ENCODE measurements around the gene ZBTB20. TPM values are rescaled to one million over a fixed set of nuclear protein-coding genes. Genes with fewer than 3 reads are reported as not detected.
A peak's percentile ranks its signal among the peaks of the same experiment; 100 is the strongest.

The ZBTB20 gene
- total RNA-seq, 1 experiment from 2014 or later: 1.6 TPM

DNA sequence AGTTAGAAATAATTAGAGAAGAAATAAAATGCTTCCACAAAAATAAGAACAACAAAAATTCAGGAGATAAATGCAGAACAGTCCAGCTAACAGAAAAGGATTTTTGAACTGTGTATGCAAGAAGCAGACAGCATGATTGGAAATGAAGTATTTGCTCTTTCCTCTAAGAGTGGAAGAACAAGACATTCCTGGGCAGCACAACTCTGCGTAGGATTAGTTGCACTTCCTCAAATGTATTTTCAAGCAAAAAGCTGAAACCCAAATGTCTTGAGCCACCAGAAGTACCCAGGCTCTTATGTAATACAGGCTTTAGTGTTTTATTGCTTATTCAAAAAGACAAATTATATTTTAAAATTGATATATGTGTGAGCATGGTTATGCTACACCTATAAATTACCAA is 127.2 kb downstream of the ZBTB20 start:
- Histone ChIP-seq H3K4me1 (ENCODE audit: low read length) (no peaks in the 10 kb centered on the region), H3K27me3 (ENCODE audit: low read length) (no peaks in the 10 kb centered on the region), H3K9me2 (replicated peaks; ENCODE audit: insufficient read depth, low read length) (no peaks in the 10 kb centered on the region), H3K9ac (ENCODE audit: low read length) (no peak overlapping the region), H2AFZ (ENCODE audit: low read length) (no peak overlapping the region), H4K20me1 (ENCODE audit: insufficient read depth, low read depth, low read length) (no peaks in the 10 kb centered on the region), H3K4me2 (ENCODE audit: low read depth, low read length, poor library complexity, severe bottlenecking) (no peak overlapping the region), H3K4me3 (ENCODE audit: low read length) (no peak overlapping the region), H3K9me3 (ENCODE audit: low read length) (no peaks in the 10 kb centered on the region), H3K79me2 (ENCODE audit: low read length) (no peaks in the 10 kb centered on the region), H3K27ac (ENCODE audit: low read length) (no peak overlapping the region), H3K36me3 (ENCODE audit: insufficient read depth, low read length) (no peaks in the 10 kb centered on the region)
- peak; percentile 42 for DNase-seq

DNA sequence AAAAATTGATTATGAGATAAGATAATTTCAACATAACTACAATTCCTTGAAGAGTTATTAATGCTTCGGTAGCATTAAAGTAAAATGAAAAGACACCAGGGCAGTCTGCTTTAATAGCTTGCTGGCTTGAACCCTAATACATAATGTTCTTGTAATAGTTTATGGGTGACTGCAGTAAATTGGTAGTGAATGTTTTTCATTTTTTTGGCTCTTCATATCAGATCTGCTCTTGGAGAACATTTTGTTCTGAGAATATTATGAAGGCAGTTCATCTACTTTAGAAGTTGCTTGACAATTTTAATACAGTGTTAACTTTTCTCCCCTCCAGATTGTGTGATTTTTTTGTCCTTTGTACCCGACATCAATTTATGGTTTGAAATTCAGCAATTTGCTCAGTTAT is 128.4 kb downstream of the ZBTB20 start:
- Histone ChIP-seq H3K9ac (ENCODE audit: low read length) (no peak overlapping the region), H3K27me3 (ENCODE audit: low read length) (no peaks in the 10 kb centered on the region), H3K79me2 (ENCODE audit: low read length) (no peaks in the 10 kb centered on the region), H3K27ac (ENCODE audit: low read length) (no peak overlapping the region), H3K4me2 (ENCODE audit: low read depth, low read length, poor library complexity, severe bottlenecking) (no peak overlapping the region), H3K4me3 (ENCODE audit: low read length) (no peak overlapping the region), H3K4me1 (ENCODE audit: low read length) (no peaks in the 10 kb centered on the region), H2AFZ (ENCODE audit: low read length) (no peak overlapping the region), H3K9me3 (ENCODE audit: low read length) (no peaks in the 10 kb centered on the region), H3K9me2 (replicated peaks; ENCODE audit: insufficient read depth, low read length) (no peaks in the 10 kb centered on the region), H3K36me3 (ENCODE audit: insufficient read depth, low read length) (no peaks in the 10 kb centered on the region), H4K20me1 (ENCODE audit: insufficient read depth, low read depth, low read length) (no peaks in the 10 kb centered on the region)
- no peak for DNase-seq

DNA sequence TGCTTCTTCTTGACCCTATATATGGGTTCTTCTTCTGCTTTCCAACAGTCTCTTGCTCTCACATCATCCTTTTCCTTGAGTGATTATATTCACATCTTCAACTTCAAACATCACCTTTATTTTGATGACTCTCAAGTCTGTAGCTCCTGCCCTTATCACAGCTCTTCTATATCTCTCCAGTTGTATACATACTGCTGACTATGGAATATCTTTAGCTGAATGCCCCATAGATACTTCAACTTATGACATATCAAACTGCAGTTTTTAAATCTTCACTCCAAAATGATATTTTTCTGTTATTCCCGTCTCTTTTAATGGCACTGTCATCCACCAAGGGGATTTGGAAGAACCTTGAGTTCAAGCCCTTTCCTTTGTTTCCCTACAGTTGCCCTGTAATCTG is 139.1 kb downstream of the ZBTB20 start:
- H3K9me2 ChIP-seq (replicated peaks; ENCODE audit: insufficient read depth, low read length): no peaks in the 10 kb centered on the region
- no peak overlapping the region for H2AFZ ChIP-seq (ENCODE audit: low read length)
- H3K36me3 ChIP-seq (ENCODE audit: insufficient read depth, low read length): no peaks in the 10 kb centered on the region
- no peaks in the 10 kb centered on the region for H3K27me3 ChIP-seq (ENCODE audit: low read length)
- no peaks in the 10 kb centered on the region for H4K20me1 ChIP-seq (ENCODE audit: insufficient read depth, low read depth, low read length)
- H3K4me3 ChIP-seq (ENCODE audit: low read length): no peak overlapping the region
- H3K9ac ChIP-seq (ENCODE audit: low read length): no peak overlapping the region
- H3K4me1 ChIP-seq (ENCODE audit: low read length): no peaks in the 10 kb centered on the region
- H3K79me2 ChIP-seq (ENCODE audit: low read length): no peaks in the 10 kb centered on the region
- H3K4me2 ChIP-seq (ENCODE audit: low read depth, low read length, poor library complexity, severe bottlenecking): no peak overlapping the region
- no peak for DNase-seq
- no peaks in the 10 kb centered on the region for H3K9me3 ChIP-seq (ENCODE audit: low read length)
- no peak overlapping the region for H3K27ac ChIP-seq (ENCODE audit: low read length)

DNA sequence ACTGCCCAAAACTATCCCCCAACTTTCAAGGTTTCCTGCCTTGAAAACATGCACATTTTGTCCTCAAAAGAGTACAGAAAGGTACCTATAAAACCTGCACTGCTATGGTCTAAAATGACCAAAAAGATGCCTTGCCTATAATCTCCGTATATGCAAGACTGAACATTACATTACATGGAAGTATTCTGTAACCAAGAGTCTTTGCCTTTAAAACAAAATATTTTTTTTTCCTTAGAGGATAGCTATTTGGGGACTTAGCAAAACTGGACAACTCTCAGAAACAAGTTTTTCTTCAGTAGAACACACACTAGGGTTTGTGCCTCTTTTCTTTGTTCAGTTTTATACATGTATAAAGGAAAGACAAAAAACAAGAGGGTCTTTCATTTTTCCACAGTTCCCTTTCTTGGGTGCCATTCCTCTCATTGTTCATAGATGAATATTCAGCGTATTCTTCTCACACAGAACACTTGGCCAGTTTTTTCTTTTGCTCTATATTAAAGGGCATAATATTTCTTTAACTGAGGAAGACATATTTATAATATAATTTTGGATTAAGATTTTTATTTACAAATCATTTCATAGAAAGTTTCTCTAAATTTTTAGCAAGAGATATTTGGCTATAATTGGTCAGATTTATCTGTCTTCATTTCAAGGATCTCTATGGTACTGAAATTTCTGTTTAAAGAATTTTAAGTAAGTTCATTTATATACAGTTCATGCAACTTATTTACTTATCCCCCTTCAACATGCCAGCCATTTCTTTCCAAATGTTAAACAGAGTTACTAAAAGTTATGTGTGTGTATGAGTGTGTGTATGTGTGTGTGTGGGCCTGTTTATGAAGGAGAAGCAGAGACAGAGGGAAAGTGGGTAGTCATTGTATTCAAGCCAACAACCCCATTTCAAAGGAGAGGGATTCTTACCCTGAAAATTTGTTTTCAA is 142.6 kb downstream of the ZBTB20 start:
- Histone ChIP-seq H3K27me3 (ENCODE audit: low read length) (no peaks in the 10 kb centered on the region), H2AFZ (ENCODE audit: low read length) (no peak overlapping the region), H4K20me1 (ENCODE audit: insufficient read depth, low read depth, low read length) (no peaks in the 10 kb centered on the region), H3K4me3 (ENCODE audit: low read length) (no peak overlapping the region), H3K27ac (ENCODE audit: low read length) (no peak overlapping the region), H3K4me2 (ENCODE audit: low read depth, low read length, poor library complexity, severe bottlenecking) (no peak overlapping the region), H3K36me3 (ENCODE audit: insufficient read depth, low read length) (no peaks in the 10 kb centered on the region), H3K9me2 (replicated peaks; ENCODE audit: insufficient read depth, low read length) (no peaks in the 10 kb centered on the region), H3K79me2 (ENCODE audit: low read length) (no peaks in the 10 kb centered on the region), H3K9ac (ENCODE audit: low read length) (no peak overlapping the region), H3K4me1 (ENCODE audit: low read length) (no peaks in the 10 kb centered on the region), H3K9me3 (ENCODE audit: low read length) (no peaks in the 10 kb centered on the region)
- no peak for DNase-seq

DNA sequence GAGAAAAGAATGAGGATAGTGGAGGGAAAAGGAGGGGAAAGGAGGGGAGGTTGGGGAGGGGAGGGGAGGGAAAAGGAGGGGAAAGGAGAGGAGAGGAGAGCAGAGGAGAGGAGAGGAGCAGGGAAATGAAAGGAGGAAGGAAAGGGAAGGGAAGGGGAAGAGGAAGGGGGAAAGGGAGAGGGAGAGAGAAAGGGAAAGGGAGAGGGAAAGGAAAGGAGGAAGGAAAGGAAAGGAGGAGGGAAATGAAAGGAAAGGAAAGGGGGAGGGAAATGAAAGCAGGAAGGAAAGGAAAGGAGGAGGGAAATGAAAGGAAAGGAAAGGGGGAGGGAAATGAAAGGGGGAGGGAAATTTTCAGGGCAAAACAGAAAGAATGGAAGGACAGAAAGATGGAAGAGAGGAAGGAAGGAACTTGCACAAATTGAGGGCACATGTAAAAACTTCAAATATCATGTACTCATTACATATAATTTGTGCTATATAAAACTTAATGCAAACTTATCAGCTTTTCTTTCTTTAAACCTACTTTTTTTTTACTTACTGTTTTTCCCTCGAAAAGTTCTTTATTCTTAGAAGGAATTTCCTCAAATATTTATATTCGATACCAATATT is 148.0 kb downstream of the ZBTB20 start:
- H3K4me3 ChIP-seq (ENCODE audit: low read length): no peak overlapping the region
- DNase-seq: no peak
- no peak overlapping the region for H3K4me2 ChIP-seq (ENCODE audit: low read depth, low read length, poor library complexity, severe bottlenecking)
- no peaks in the 10 kb centered on the region for H3K4me1 ChIP-seq (ENCODE audit: low read length)
- H3K9me2 ChIP-seq (replicated peaks; ENCODE audit: insufficient read depth, low read length): peaks cover 4% of the 10 kb centered on the region; the same call in 1 of the 2 replicates
- H4K20me1 ChIP-seq (ENCODE audit: insufficient read depth, low read depth, low read length): no peaks in the 10 kb centered on the region
- no peak overlapping the region for H2AFZ ChIP-seq (ENCODE audit: low read length)
- H3K27me3 ChIP-seq (ENCODE audit: low read length): no peaks in the 10 kb centered on the region
- H3K9me3 ChIP-seq (ENCODE audit: low read length): no peaks in the 10 kb centered on the region
- no peaks in the 10 kb centered on the region for H3K36me3 ChIP-seq (ENCODE audit: insufficient read depth, low read length)
- no peak overlapping the region for H3K9ac ChIP-seq (ENCODE audit: low read length)
- H3K27ac ChIP-seq (ENCODE audit: low read length): no peak overlapping the region
- no peaks in the 10 kb centered on the region for H3K79me2 ChIP-seq (ENCODE audit: low read length)

DNA sequence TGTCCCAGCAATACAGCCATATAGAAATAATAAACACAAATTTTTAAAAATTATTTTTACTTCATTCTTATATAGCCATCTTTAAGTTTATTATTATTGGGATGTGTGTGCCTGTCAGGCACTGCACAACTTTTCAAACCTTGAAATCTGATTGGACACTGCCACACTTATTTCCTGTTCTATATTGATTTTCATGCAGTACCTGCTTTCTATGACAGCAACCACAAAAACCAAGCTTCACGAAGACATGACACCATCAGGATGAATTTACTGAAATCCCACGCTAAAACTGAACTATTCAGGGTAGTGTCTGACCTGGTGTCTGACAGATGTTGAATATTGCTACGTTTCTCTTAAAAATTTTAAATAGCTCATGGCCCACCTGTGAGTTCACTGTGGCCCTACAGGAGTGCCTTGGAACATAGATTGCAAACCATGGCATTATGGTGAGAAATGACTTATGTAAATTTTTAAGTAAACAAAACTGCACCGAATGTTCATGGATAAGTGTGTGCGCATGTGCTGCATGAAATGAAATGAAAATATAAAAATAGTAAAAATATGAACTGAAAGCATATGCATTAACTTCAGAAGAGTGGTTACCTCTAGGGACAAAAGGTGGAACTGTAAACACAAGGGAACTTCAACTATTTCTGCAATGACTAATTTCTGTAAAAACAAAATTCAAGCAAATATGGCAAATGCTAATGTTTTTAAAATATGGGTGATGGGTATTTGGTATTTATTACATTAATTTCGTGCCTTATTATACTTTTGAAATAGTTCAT is 152.3 kb downstream of the ZBTB20 start:
- H3K27ac ChIP-seq (ENCODE audit: low read length): no peak overlapping the region

DNA sequence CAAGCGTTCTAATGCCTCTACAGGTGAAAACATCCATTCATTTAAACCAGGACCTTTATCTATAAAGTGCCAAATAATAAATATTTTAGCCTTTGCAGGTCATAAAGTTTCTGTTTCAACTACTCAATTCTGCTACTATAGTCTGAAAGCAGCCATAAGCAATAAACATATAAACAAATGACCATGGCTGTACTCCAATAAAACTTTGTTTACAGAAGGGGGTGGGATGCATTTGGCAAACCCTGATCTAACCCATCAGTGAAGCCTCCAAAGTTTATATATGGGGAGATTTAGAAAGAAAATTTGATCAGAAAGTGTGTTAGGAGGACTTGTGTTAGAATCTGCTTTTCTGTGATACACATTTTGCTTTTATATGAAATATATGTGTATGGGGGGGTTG is 161.3 kb downstream of the ZBTB20 start:
- Histone ChIP-seq H3K4me1 (ENCODE audit: low read length) (no peaks in the 10 kb centered on the region), H4K20me1 (ENCODE audit: insufficient read depth, low read depth, low read length) (no peaks in the 10 kb centered on the region), H3K9ac (ENCODE audit: low read length) (no peak overlapping the region), H2AFZ (ENCODE audit: low read length) (no peak overlapping the region), H3K9me2 (replicated peaks; ENCODE audit: insufficient read depth, low read length) (no peaks in the 10 kb centered on the region), H3K9me3 (ENCODE audit: low read length) (no peaks in the 10 kb centered on the region), H3K79me2 (ENCODE audit: low read length) (no peaks in the 10 kb centered on the region), H3K4me2 (ENCODE audit: low read depth, low read length, poor library complexity, severe bottlenecking) (no peak overlapping the region), H3K27ac (ENCODE audit: low read length) (no peak overlapping the region), H3K27me3 (ENCODE audit: low read length) (no peaks in the 10 kb centered on the region), H3K4me3 (ENCODE audit: low read length) (no peak overlapping the region), H3K36me3 (ENCODE audit: insufficient read depth, low read length) (no peaks in the 10 kb centered on the region)
- no peak for DNase-seq

More for the DNA sequence above, 152.3 kb downstream of the ZBTB20 start:
- H3K9me3 ChIP-seq (ENCODE audit: low read length): no peaks in the 10 kb centered on the region
- no peak overlapping the region for H3K4me2 ChIP-seq (ENCODE audit: low read depth, low read length, poor library complexity, severe bottlenecking)
- H3K4me1 ChIP-seq (ENCODE audit: low read length): no peaks in the 10 kb centered on the region
- DNase-seq: no peak
- no peaks in the 10 kb centered on the region for H4K20me1 ChIP-seq (ENCODE audit: insufficient read depth, low read depth, low read length)
- no peaks in the 10 kb centered on the region for H3K36me3 ChIP-seq (ENCODE audit: insufficient read depth, low read length)
- H3K9me2 ChIP-seq (replicated peaks; ENCODE audit: insufficient read depth, low read length): peaks cover 4% of the 10 kb centered on the region; the same call in 1 of the 2 replicates
- H3K79me2 ChIP-seq (ENCODE audit: low read length): no peaks in the 10 kb centered on the region
- no peak overlapping the region for H3K4me3 ChIP-seq (ENCODE audit: low read length)
- H2AFZ ChIP-seq (ENCODE audit: low read length): no peak overlapping the region
- no peak overlapping the region for H3K9ac ChIP-seq (ENCODE audit: low read length)
- no peaks in the 10 kb centered on the region for H3K27me3 ChIP-seq (ENCODE audit: low read length)

DNA sequence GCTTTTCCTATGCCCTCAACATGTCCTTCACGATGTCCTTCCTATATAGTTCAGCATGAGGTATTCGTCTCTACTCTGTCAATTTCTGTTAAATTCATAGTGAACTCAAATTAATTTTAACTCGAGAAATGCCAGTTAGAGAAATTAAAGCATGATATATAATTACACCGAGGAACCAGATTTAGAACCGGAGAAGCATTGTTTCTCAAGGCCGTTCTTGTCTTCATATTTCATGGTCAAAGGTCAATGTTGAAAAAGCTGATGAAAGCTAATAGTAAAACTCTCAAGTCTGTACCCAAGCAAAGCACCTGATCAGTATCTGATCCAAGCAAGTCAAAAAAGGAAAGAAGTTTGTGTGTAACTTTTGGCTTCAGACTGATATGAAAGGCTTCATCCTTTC is 163.8 kb downstream of the ZBTB20 start:
- no peak overlapping the region for H3K4me2 ChIP-seq (ENCODE audit: low read depth, low read length, poor library complexity, severe bottlenecking)
- no peak overlapping the region for H2AFZ ChIP-seq (ENCODE audit: low read length)
- no peaks in the 10 kb centered on the region for H3K27me3 ChIP-seq (ENCODE audit: low read length)

More for the DNA sequence above, 163.8 kb downstream of the ZBTB20 start:
- H3K4me1 ChIP-seq (ENCODE audit: low read length): no peaks in the 10 kb centered on the region
- no peak overlapping the region for H3K9ac ChIP-seq (ENCODE audit: low read length)
- H3K27ac ChIP-seq (ENCODE audit: low read length): no peak overlapping the region
- no peaks in the 10 kb centered on the region for H4K20me1 ChIP-seq (ENCODE audit: insufficient read depth, low read depth, low read length)
- H3K79me2 ChIP-seq (ENCODE audit: low read length): no peaks in the 10 kb centered on the region
- no peak overlapping the region for H3K4me3 ChIP-seq (ENCODE audit: low read length)
- H3K36me3 ChIP-seq (ENCODE audit: insufficient read depth, low read length): no peaks in the 10 kb centered on the region
- DNase-seq: no peak
- no peaks in the 10 kb centered on the region for H3K9me3 ChIP-seq (ENCODE audit: low read length)
- no peaks in the 10 kb centered on the region for H3K9me2 ChIP-seq (replicated peaks; ENCODE audit: insufficient read depth, low read length)

Data from Karpas-422 (cell line).